CD4-positive, alpha-beta T cell (primary cell): ENCODE data around the gene KCNQ2. TPM values are rescaled to one million over a fixed set of nuclear protein-coding genes. Genes with fewer than 3 reads are reported as not detected.
"Not testable (repeated sequence)": the region's sequence is repeated elsewhere in the genome, so short reads cannot be mapped to it uniquely, and the experiment has no call there.

Experiments used
- ATAC-seq: fragments of 200-7000 bp; cut with Tn5 transposase; one replicate; pipeline ENCODE4 v1.10.0; 2022; ENCODE audit warnings: mild to moderate bottlenecking; ENCODE audit not compliant: poor library complexity
- CTCF ChIA-PET: fragments of 350-600 bp; sonication (Branson Sonifier 250); formaldehyde crosslinking; loops from one replicate; lab custom pipeline; 2021; ENCODE audit warnings: antibody characterized with exemption, inconsistent platforms; lab: Charles Lee
- POLR2A ChIA-PET: fragments of 350-600 bp; sonication (Branson Sonifier 250); formaldehyde crosslinking; loops from one replicate; lab custom pipeline; 2021; ENCODE audit warnings: antibody characterized with exemption, inconsistent platforms; lab: Charles Lee
- DNase-seq, 14 experiments: peaks; one replicate each; pipeline ENCODE4 v3.0.0-alpha.2; 2013 to 2020; ENCODE audit warnings: mixed read lengths in 2 of 14
- H3K27ac ChIP-seq, 2 donors: one replicate each; pipeline versions ENCODE4 v1.5.1 to v1.7.0; 2013; ENCODE audit warnings: low read length in 2 of 2, low read depth in 1 of 2, mild to moderate bottlenecking in 1 of 2
- H3K27me3 ChIP-seq, 2 experiments: 1 replicate in 1 of 2; 2 replicates in 1 of 2; pipeline versions ENCODE4 v1.6.1 to v1.7.0; 2013; ENCODE audit warnings: low read length in 2 of 2, control low read depth in 1 of 2, mild to moderate bottlenecking in 1 of 2, moderate library complexity in 1 of 2; ENCODE audit not compliant: insufficient read depth in 2 of 2, control insufficient read depth in 1 of 2
- H3K36me3 ChIP-seq: one replicate; pipeline ENCODE4 v1.6.1; 2013; ENCODE audit warnings: low read length, control low read depth; ENCODE audit not compliant: insufficient read depth
- H3K4me1 ChIP-seq: one replicate; pipeline ENCODE4 v1.6.1; 2013; ENCODE audit warnings: low read length, control low read depth; ENCODE audit not compliant: insufficient read depth
- H3K4me3 ChIP-seq: one replicate; pipeline ENCODE4 v1.5.1; 2013; ENCODE audit warnings: mild to moderate bottlenecking, low read length, moderate library complexity
- H3K9me3 ChIP-seq, 2 experiments: 1 replicate in 1 of 2; 2 replicates in 1 of 2; pipeline versions ENCODE4 v1.6.1 to v1.7.0; 2013; ENCODE audit warnings: low read length in 2 of 2, mild to moderate bottlenecking in 2 of 2, control low read depth in 1 of 2, moderate library complexity in 1 of 2; ENCODE audit not compliant: control insufficient read depth in 1 of 2, insufficient read depth in 1 of 2
- H3K27ac Mint-ChIP-seq: one replicate; pipeline ENCODE4 v1.8.0; 2020; ENCODE audit warnings: mixed read lengths
- H3K27me3 Mint-ChIP-seq: one replicate; pipeline ENCODE4 v1.8.0; 2021; ENCODE audit warnings: mixed read lengths
- H3K36me3 Mint-ChIP-seq: one replicate; pipeline ENCODE4 v1.8.0; 2021; ENCODE audit warnings: low read depth, mixed read lengths
- H3K4me1 Mint-ChIP-seq: one replicate; pipeline ENCODE4 v1.8.0; 2021; ENCODE audit warnings: low read depth, mixed read lengths
- H3K4me3 Mint-ChIP-seq: one replicate; pipeline ENCODE4 v1.8.0; 2020; ENCODE audit warnings: mild to moderate bottlenecking, mixed read lengths
- H3K9me3 Mint-ChIP-seq: one replicate; pipeline ENCODE4 v1.8.0; 2020; ENCODE audit warnings: mixed read lengths
- intact Hi-C, 2 experiments: fragments of 100-400 bp; cut with DNase I in 1 of 2; cut with micrococcal nuclease in 1 of 2; formaldehyde crosslinking; loops; one replicate each; pipeline versions ENCODE4 v1.15.1 to v1.9.0; 2023 to 2025; cut with DNase I, micrococcal nuclease
- total RNA-seq, 174 experiments: library from RNA in 2 of 174; stranded (reverse) in 2 of 174; gene quantifications; one replicate each; pipeline ENCODE4 v1.2.3 and lab custom pipeline; 2021 to 2026
- TF ChIP-seq, protein P1 (sequence below): fragments of 200-600 bp; IDR thresholded peaks from one replicate; pipeline ENCODE4 v1.8.0; 2022; ENCODE audit warnings: antibody characterized with exemption, mild to moderate bottlenecking

Gene KCNQ2
- total RNA-seq, 2 experiments from 2014 or later = not detected

DNA sequence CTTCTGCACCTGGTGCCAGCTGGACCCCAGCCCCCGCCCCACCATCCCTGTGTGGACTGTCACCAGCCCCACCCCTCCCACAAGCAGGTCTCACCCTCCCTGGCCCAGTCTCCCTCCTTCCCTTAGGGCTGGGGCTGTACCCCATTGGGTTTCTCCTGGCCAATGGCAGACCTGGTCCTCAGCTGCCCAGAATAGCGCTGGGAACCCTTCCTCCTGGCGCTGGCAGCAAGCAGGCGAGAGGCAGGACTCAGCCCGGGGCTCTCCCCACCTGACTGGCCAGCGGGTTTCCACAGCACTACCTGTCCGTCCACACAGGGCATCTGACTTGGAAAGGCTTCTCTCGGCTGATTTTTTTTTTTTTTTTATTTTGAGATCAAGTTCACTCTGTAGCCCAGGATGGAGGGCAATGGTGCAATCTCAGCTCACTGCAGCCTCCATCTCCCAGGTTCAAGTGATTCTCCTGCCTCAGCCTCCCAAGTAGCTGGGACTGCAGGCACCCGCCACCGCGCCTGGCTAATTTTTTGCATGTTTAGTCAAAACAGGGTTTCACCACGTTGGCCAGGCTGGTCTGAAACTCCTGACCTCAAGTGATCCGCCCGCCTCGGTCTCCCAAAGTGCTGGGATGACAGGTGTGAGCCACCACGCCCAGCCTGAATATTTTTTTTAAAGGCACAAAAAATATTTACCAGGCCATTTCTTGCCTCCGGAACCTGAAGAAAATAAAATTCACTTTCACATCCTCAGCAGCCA, 89.7 kb downstream of the KCNQ2 start:
- Histone ChIP-seq H3K27me3 (peaks cover 7 to 28% of the 10 kb centered on the region in 2 experiments), H3K27ac (no peak overlapping the region), H3K9me3 (peaks cover 10 to 40% of the 10 kb centered on the region in 2 experiments), H3K4me1 (peaks cover 3% of the 10 kb centered on the region), H3K36me3 (no peaks in the 10 kb centered on the region), H3K4me3 (no peak overlapping the region)
- H3K36me3 Mint-ChIP-seq = no peaks in the 10 kb centered on the region
- H3K9me3 Mint-ChIP-seq = no peaks in the 10 kb centered on the region
- no peaks in the 10 kb centered on the region for H3K4me1 Mint-ChIP-seq
- no peak for ATAC-seq
- CTCF ChIA-PET = interaction anchor here (1.3 to 1.7 kb wide), 2 partner anchors 73 to 159 kb away, joined by 4 to 16 read pairs; no protein-coding TSS in a partner anchor
- TF ChIP-seq, protein P1, sequence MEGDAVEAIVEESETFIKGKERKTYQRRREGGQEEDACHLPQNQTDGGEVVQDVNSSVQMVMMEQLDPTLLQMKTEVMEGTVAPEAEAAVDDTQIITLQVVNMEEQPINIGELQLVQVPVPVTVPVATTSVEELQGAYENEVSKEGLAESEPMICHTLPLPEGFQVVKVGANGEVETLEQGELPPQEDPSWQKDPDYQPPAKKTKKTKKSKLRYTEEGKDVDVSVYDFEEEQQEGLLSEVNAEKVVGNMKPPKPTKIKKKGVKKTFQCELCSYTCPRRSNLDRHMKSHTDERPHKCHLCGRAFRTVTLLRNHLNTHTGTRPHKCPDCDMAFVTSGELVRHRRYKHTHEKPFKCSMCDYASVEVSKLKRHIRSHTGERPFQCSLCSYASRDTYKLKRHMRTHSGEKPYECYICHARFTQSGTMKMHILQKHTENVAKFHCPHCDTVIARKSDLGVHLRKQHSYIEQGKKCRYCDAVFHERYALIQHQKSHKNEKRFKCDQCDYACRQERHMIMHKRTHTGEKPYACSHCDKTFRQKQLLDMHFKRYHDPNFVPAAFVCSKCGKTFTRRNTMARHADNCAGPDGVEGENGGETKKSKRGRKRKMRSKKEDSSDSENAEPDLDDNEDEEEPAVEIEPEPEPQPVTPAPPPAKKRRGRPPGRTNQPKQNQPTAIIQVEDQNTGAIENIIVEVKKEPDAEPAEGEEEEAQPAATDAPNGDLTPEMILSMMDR = no peak
- no peak overlapping the region for H3K27ac Mint-ChIP-seq
- intact Hi-C loops = loop anchor here (1.0 to 10.0 kb wide), 5 partner anchors 68 to 326 kb away; no protein-coding TSS in a partner anchor
- no peak overlapping the region for H3K4me3 Mint-ChIP-seq
- DNase-seq = no peak
- POLR2A ChIA-PET = no interaction called here
- peaks cover 20% of the 10 kb centered on the region for H3K27me3 Mint-ChIP-seq

DNA sequence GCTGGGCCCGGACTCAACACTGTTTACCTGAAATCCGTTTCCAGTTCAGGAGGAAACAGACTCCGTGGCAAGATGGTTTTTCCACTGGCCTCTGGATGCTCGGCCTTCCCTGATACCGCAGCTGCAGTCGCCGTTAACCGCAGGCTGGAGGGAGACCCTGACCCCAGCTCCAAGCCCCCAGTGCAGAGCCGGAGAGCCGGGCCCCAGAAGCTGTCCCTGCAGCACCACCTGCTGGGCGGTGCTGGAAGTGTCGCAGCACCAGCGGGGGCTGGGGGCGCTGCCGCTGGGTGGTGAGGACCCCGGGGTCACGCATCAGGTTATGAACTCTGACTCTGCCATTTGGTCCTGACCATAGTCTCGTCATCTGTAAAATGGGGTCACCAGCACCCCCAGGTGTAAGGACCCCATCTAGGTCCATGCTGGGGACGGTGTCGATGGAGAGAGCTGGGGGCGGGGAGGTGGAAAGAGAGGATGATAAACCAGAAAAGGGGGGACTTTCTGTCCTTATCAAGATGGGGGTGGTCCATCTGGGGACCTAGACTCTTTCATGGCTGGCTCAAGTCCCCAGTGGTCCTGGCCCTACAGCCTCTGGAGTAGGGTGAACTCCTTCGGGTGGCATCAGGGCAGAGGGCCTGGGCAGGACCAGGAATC, 90.5 kb downstream of the KCNQ2 start:
- H3K4me1 Mint-ChIP-seq = no peaks in the 10 kb centered on the region
- H3K36me3 Mint-ChIP-seq = no peaks in the 10 kb centered on the region
- peaks cover 14 to 30% of the 10 kb centered on the region in 2 experiments for H3K27me3 ChIP-seq
- no peak overlapping the region for H3K27ac Mint-ChIP-seq
- no peak overlapping the region for H3K4me3 ChIP-seq
- H3K4me3 Mint-ChIP-seq = no peak overlapping the region
- TF ChIP-seq, protein P1 = peak; percentile 86
- no peaks in the 10 kb centered on the region for H3K36me3 ChIP-seq
- CTCF ChIA-PET = interaction anchor here (1.3 to 1.7 kb wide), 2 partner anchors 72 to 158 kb away, joined by 4 to 16 read pairs; no protein-coding TSS in a partner anchor
- POLR2A ChIA-PET = no interaction called here
- peak in 12 of 14 experiments; percentile 1 to 60 (median 25) for DNase-seq
- no peak for ATAC-seq
- H3K27me3 Mint-ChIP-seq = peaks cover 26% of the 10 kb centered on the region
- H3K4me1 ChIP-seq = peaks cover 3% of the 10 kb centered on the region
- peaks cover 10 to 34% of the 10 kb centered on the region in 2 experiments for H3K9me3 ChIP-seq
- no peak overlapping the region for H3K27ac ChIP-seq
- no peaks in the 10 kb centered on the region for H3K9me3 Mint-ChIP-seq
- intact Hi-C loops = loop anchor here (1.0 to 10.0 kb wide), 5 partner anchors 67 to 325 kb away; no protein-coding TSS in a partner anchor

GRCh38 chr20:63380346-63380870, 92.0 kb downstream of the KCNQ2 start:
- H3K4me3 Mint-ChIP-seq = no peak overlapping the region
- intact Hi-C loops = loop anchor here (5.0 to 10.0 kb wide), 3 partner anchors 66 to 198 kb away; no protein-coding TSS in a partner anchor
- no peaks in the 10 kb centered on the region for H3K4me1 Mint-ChIP-seq
- DNase-seq (no peak), ATAC-seq (no peak)
- H3K36me3 Mint-ChIP-seq = no peaks in the 10 kb centered on the region
- H3K27ac Mint-ChIP-seq = no peak overlapping the region
- Histone ChIP-seq H3K36me3 (no peaks in the 10 kb centered on the region), H3K4me1 (peaks cover 3% of the 10 kb centered on the region), H3K27ac (no peak overlapping the region), H3K9me3 (peaks cover under 1 to 26% of the 10 kb centered on the region in 2 experiments), H3K27me3 (peaks cover 18 to 40% of the 10 kb centered on the region in 2 experiments), H3K4me3 (no peak overlapping the region)
- no peaks in the 10 kb centered on the region for H3K9me3 Mint-ChIP-seq
- H3K27me3 Mint-ChIP-seq = peaks cover 26% of the 10 kb centered on the region
- TF ChIP-seq, protein P1 = no peak
- ChIA-PET CTCF (no interaction called here), POLR2A (no interaction called here)

DNA sequence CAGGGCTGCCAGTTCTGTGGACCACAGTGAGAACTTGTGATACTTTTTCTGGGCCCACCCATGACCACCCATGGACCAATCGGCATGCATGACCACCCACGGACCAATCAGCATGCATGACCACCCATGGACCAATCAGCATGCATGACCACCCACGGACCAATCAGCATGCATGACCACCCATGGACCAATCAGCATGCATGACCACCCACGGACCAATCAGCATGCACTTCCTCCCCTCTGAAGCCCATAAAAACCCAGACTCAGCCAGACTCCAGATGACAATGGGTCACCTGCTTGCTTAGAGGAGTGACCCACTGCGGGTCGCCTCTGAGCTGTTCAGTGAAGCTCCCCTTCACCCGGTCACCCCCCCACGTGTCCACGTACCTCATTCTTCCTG, 92.6 kb downstream of the KCNQ2 start:
- intact Hi-C loops = loop anchor here (5.0 to 10.0 kb wide), 3 partner anchors 65 to 198 kb away; no protein-coding TSS in a partner anchor
- H3K27me3 Mint-ChIP-seq = peaks cover 26% of the 10 kb centered on the region
- peaks cover 18 to 40% of the 10 kb centered on the region in 2 experiments for H3K27me3 ChIP-seq

More for the DNA sequence above, 92.6 kb downstream of the KCNQ2 start:
- H3K9me3 Mint-ChIP-seq, DNase-seq, H3K36me3 Mint-ChIP-seq, ATAC-seq, H3K4me1 Mint-ChIP-seq, H3K27ac Mint-ChIP-seq, CTCF ChIA-PET, H3K4me3 ChIP-seq, H3K36me3 ChIP-seq, H3K4me3 Mint-ChIP-seq, H3K27ac ChIP-seq, POLR2A ChIA-PET, H3K4me1 ChIP-seq: not testable (repeated sequence)
- peaks cover 0 to 23% of the 10 kb centered on the region in 2 experiments for H3K9me3 ChIP-seq
